DND-41 (cell line): Measurements from ENCODE around the gene EIF4E.

Experiments used
- ATAC-seq: fragments of 200-7000 bp; cut with Tn5 transposase; 3 replicates; pipeline ENCODE4 v1.9.1; 2021; ENCODE audit warnings: low read depth; ENCODE audit not compliant: insufficient read depth
- DNase-seq: peaks from one replicate; pipeline ENCODE4 v3.0.0-alpha.2; 2020
- H2AFZ ChIP-seq: 2 replicates; pipeline ENCODE4 v1.6.0; 2012; ENCODE audit warnings: low read depth, low read length
- H3K27ac ChIP-seq: 2 replicates; pipeline ENCODE4 v1.5.1; 2012; ENCODE audit warnings: low read length, inconsistent platforms
- H3K27me3 ChIP-seq: fragments of 200-600 bp; sonication (generic); 2 replicates; pipeline ENCODE4 v1.6.0; 2012; ENCODE audit warnings: low read length, mild to moderate bottlenecking, inconsistent platforms; ENCODE audit not compliant: insufficient read depth, poor library complexity
- H3K36me3 ChIP-seq: 2 replicates; pipeline ENCODE4 v1.5.1; 2012; ENCODE audit warnings: low read length, inconsistent platforms; ENCODE audit not compliant: insufficient read depth
- H3K4me1 ChIP-seq: 2 replicates; pipeline ENCODE4 v1.5.1; 2012; ENCODE audit warnings: mild to moderate bottlenecking, low read length; ENCODE audit not compliant: insufficient read depth
- H3K4me2 ChIP-seq: 2 replicates; pipeline ENCODE4 v1.6.0; 2012; ENCODE audit warnings: mild to moderate bottlenecking, moderate library complexity, low read length, inconsistent platforms; ENCODE audit not compliant: insufficient read depth
- H3K4me3 ChIP-seq, 2 experiments: fragments of 200-600 bp in 1 of 2; shearing (Covaris generic) in 1 of 2; 2 replicates each; pipeline ENCODE4 v1.5.1; 2012 to 2016; ENCODE audit warnings: inconsistent platforms in 2 of 2, low read length in 2 of 2, mild to moderate bottlenecking in 2 of 2, low read depth in 1 of 2, moderate library complexity in 1 of 2
- H3K79me2 ChIP-seq: 2 replicates; pipeline ENCODE4 v1.6.0; 2012; ENCODE audit warnings: low read length, inconsistent platforms; ENCODE audit not compliant: insufficient read depth
- H3K9ac ChIP-seq: 2 replicates; pipeline ENCODE4 v1.6.0; 2012; ENCODE audit warnings: low read depth, mild to moderate bottlenecking, inconsistent platforms, low read length, moderate library complexity
- H3K9me3 ChIP-seq: 2 replicates; pipeline ENCODE4 v1.5.1; 2012; ENCODE audit warnings: low read length, moderate library complexity, mild to moderate bottlenecking, inconsistent platforms; ENCODE audit not compliant: insufficient read depth, severe bottlenecking
- H4K20me1 ChIP-seq: 2 replicates; pipeline ENCODE4 v1.6.0; 2012; ENCODE audit warnings: low read length; ENCODE audit not compliant: insufficient read depth
- CTCF ChIP-seq: IDR thresholded peaks from 2 replicates; pipeline ENCODE4 v1.5.1; 2012; ENCODE audit warnings: borderline replicate concordance, low read length, moderate library complexity, mild to moderate bottlenecking; ENCODE audit not compliant: poor library complexity, severe bottlenecking; ENCODE audit errors: extremely low read depth
- EZH2 ChIP-seq: IDR thresholded peaks from 3 replicates; pipeline ENCODE4 v1.6.1; 2012; ENCODE audit warnings: borderline replicate concordance, low read depth, mild to moderate bottlenecking, moderate library complexity, low read length, inconsistent platforms; ENCODE audit not compliant: severe bottlenecking

Gene EIF4E

GRCh38 chr4:98865059-98865458 is 63.9 kb downstream of the EIF4E start:
- Histone ChIP-seq H3K27me3 (no peaks in the 10 kb centered on the region), H3K4me2 (no peak overlapping the region), H3K36me3 (no peaks in the 10 kb centered on the region), H4K20me1 (no peaks in the 10 kb centered on the region), H3K79me2 (no peaks in the 10 kb centered on the region), H3K4me3 (no peak overlapping the region), H3K27ac (no peak overlapping the region), H3K4me1 (no peaks in the 10 kb centered on the region), H2AFZ (no peak overlapping the region), H3K9ac (no peak overlapping the region), H3K9me3 (no peaks in the 10 kb centered on the region)
- DNase-seq, result no peak
- ATAC-seq, result no peak
- TF ChIP-seq EZH2 (no peak), CTCF (no peak)

- H3K79me2 ChIP-seq, result no peaks in the 10 kb centered on the region
- H3K9me3 ChIP-seq, result no peaks in the 10 kb centered on the region
- H2AFZ ChIP-seq, result no peak overlapping the region
- no peak overlapping the region for H3K4me2 ChIP-seq
- no peak overlapping the region for H3K9ac ChIP-seq
- no peaks in the 10 kb centered on the region for H3K27me3 ChIP-seq
- H4K20me1 ChIP-seq, result no peaks in the 10 kb centered on the region
- H3K4me3 ChIP-seq, result no peak overlapping the region
- H3K4me1 ChIP-seq, result no peaks in the 10 kb centered on the region
- TF ChIP-seq EZH2 (no peak), CTCF (no peak)
- no peaks in the 10 kb centered on the region for H3K36me3 ChIP-seq
- H3K27ac ChIP-seq, result no peak overlapping the region
- no peak for ATAC-seq
- no peak for DNase-seq
Measured at GRCh38 chr4:98864560-98864959, 64.4 kb downstream of the EIF4E start.

- H3K27me3 ChIP-seq, result no peaks in the 10 kb centered on the region
- no peaks in the 10 kb centered on the region for H3K4me1 ChIP-seq
- no peak for DNase-seq
- H2AFZ ChIP-seq, result no peak overlapping the region
- TF ChIP-seq CTCF (no peak), EZH2 (no peak)
- no peaks in the 10 kb centered on the region for H3K36me3 ChIP-seq
- no peak for ATAC-seq
- no peak overlapping the region for H3K4me2 ChIP-seq
- H4K20me1 ChIP-seq, result no peaks in the 10 kb centered on the region
- H3K9ac ChIP-seq, result no peak overlapping the region
- H3K4me3 ChIP-seq, result no peak overlapping the region
- no peaks in the 10 kb centered on the region for H3K79me2 ChIP-seq
- H3K27ac ChIP-seq, result no peak overlapping the region
- no peaks in the 10 kb centered on the region for H3K9me3 ChIP-seq
Measured at GRCh38 chr4:98862371-98862770, 66.6 kb downstream of the EIF4E start.
